T follicular helper cell (primary cell): Measurements from ENCODE around the gene SORL1-AS1.
A peak's percentile ranks its signal among the peaks of the same experiment; 100 is the strongest.

ENCODE experiments used
- DNase-seq: peaks from one replicate; pipeline ENCODE4 v3.0.0-alpha.2; 2020; ENCODE audit warnings: low read depth

The SORL1-AS1 gene

DNA sequence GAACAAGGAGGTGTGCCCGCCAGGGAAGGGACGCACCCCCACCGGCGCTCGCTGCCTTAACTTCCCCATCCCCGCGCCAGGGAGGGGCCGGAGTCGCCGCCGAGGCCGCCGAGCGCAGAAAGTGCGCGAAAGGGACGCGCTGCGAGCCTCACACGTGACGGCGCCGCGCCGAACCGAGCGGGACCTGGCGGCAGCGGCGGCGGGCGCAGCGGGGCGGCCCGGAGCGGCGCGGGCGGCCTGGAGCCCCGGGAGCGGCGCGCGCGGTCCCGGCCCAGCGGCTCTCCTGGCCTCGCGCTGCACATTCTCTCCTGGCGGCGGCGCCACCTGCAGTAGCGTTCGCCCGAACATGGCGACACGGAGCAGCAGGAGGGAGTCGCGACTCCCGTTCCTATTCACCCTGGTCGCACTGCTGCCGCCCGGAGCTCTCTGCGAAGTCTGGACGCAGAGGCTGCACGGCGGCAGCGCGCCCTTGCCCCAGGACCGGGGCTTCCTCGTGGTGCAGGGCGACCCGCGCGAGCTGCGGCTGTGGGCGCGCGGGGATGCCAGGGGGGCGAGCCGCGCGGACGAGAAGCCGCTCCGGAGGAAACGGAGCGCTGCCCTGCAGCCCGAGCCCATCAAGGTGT is 670 bp downstream of the SORL1-AS1 start, which contains the start of gene SORL1:
TSS of gene SORL1 (plus strand) at position 329 of the 623 bp plus-strand sequence. CDS start at position 347, 18 bp downstream.
- DNase-seq, result peak; percentile 66

DNA sequence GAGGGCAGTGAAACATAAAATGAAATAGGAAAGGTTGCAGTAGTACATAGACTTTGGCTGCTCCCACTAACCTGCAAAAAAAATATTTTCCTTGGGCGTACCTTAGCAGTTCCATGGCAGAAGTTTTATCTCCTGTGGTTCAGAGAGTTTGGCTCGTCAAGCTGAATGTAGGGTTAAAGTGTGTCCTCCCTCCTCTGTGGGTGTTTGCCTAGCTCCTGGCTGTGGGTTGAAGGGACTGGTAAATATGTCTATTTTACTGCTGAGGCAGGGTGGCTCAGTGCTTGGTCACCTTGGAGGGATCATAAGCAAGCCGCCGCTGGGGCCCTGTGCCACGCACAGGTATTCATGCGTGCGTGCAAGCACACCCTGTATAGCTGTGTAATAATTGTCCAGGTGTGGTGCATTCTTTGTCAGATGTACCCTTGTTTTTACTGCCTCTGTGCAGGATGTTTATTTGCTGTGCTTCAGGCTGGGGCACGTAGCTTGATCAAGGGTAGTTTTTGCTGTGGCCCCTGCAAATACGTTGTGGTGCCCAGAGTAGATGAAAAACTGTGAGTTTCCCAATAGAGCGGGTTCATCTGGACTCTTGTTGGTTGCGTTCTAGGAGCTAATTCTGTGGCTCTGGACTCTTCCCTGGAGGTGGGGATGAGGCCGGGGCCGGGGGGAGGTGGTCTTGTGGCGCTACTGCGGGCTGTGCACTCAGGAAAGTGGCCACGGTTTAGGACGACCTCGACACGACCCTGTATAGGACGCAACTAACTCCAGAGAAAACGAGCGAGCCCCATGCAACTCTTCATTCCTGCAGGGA is 1.4 kb downstream of the SORL1-AS1 start:
- no peak for DNase-seq

DNA sequence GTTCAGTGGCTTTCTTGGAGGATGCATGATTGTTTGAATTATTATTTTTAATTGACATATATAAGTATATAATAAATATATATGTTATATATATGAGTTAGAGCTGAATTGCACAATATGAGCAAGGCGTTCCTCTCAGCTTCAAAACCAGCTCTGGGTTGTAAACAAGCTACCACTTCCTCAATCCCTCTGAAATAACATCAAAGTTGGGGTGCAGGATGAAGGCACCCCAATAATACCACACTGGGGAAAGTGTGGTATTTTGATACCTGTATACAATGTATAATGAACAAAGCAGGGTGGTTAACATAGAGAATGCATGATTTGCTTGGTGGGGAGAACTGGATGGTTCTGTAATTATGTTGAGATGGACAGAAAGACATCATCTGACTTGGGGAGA is 2.4 kb downstream of the SORL1-AS1 start:
- DNase-seq, result no peak

DNA sequence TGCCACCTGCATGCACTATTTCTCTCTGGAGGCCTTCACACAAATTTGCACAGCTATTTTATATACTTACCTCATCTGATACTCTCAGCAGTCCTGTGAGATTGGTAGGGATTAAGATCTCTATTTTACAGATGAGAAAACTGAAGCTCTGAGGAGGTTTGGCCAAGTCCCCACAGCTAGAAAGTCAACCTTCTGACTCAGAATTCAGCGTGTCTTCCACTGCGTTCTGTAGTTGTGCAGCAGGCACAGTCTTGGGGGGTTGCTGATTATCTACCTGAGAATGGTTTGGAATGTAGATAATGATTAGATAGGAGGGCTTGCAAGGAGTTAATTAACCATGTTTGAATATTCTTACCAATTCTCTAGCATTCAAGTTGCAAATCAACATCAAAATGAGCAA is 3.1 kb downstream of the SORL1-AS1 start:
- DNase-seq, result no peak

DNA sequence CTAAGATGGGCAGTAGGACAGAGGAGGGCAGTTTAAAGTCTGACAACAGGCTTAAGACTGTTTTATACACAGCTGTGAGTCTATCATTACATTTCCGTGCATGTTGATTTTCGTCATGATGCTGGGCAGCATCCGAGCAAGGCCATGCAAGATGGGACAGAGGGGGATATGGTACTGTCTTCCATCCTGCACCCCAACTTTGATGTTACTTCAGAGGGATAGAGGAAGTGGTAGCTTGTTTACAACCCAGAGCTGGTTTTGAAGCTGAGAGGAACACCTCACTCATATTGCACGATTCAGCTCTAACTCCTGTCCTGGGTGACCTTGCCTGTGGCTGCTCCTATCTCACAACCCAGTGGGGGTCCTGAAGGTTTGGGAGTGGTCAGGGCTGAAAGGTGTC is 3.6 kb downstream of the SORL1-AS1 start:
- no peak for DNase-seq

DNA sequence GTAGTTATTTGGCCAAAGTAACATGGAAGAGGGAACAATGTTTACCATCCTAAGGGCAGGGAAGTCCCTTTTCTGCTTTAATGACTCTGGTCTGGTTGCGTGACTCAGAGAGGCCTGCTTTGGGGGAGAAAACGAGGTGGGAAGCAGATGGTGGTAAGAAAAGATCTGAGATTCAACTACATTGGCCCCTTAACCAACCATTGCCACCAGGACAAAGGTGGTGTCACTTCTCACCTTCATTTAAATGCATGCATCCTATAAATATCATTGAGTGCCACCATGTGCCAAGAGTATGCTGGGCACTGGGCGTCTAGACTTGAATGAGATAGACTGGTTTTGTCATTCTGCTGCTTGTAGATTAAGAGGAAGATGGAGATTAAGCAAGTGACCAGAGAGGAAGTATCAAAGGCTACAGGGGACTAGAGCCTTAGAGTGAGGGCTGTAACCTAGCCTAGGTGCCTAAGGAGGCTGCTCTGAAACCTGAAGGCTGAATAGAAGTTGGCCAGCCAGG is 4.3 kb downstream of the SORL1-AS1 start:
- DNase-seq, result no peak

DNA sequence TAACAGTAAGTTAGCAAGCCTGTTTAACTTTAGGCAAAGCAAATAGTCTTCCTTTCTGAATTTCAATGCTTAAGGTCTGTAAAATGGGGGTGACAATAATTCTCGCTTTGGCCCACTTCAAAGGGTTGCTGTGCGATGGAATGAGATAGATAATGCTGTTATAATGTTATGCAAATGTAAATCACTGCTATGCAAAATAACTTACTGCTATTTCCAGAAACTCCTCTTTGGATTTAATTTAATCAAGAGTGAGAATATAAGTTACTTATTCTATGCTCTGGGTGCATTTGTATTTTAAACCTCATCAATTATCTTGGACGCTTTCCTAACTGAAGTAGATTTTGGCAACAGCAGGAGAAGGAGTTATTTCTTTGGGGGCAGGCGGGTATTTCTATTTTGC is 4.8 kb downstream of the SORL1-AS1 start:
- DNase-seq, result no peak

DNA sequence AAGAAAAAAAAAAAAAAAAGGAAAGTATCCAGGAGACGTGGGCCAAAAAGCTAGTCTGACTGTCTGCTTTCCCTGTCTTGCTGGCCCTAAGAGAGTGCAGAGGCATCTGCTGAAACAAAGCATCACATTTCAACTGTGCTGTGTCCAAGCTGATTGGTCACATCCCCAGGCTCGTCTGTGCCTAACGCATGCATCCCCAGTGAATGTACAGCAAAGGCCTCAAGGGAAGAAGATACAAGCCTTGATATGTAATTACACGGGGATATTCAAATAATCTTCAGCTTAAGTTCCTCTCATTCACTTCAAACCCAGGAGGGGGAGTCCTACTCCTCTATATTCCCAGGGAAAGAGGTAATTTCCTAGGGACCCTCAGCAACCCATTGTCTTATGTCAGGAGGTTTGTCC is 6.0 kb downstream of the SORL1-AS1 start:
- no peak for DNase-seq

DNA sequence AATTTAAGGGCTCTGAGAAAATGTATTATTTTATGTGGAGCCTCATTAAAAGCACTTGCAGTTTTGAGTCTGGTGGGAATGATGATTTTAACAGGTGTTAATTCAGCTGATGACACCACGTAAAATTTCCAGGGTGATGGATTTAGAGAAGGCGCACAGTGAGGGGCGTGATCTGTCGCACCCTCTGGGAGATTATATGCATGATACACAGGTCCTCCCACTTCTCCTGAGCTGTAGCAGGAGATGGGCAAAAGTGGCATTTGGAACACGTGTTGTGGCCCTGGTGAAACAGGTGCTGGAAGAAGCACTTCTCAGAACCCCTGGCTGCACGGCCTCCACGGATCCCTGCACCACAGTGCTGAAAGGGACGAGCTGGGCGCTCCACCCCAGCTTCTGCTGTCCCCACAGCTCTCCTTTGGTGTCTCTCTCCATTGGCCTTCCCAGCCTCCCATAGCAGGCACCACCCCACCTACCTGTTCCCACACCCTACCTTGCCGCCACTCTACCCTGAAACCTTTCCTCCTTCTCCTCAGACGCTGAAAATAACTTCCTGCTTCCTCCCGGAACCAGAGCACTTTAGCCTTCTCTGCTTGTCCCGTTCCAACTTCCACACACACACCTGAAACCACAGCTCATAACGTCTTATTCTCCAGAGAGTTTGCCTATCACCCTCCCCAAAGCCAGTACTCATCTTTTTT is 7.5 kb downstream of the SORL1-AS1 start:
- DNase-seq, result no peak

DNA sequence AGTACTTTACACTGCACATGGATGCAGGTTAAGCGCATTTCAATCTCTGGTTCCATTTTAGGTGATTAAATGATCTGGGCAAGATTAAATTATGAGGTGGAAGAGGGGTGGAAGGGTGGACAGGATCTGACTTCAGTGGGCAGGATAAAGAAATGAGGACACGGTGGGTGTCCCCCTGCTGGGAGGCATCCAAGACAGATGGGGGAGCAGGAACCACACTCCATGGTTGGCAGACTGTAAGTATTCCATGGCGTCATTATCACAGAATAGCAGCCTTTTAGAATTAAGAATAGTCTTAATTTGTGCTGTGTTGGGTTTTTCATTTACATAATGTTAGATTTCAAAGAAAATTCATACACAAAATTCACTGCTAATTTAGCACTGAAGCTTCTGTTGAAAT is 8.2 kb downstream of the SORL1-AS1 start:
- no peak for DNase-seq

DNA sequence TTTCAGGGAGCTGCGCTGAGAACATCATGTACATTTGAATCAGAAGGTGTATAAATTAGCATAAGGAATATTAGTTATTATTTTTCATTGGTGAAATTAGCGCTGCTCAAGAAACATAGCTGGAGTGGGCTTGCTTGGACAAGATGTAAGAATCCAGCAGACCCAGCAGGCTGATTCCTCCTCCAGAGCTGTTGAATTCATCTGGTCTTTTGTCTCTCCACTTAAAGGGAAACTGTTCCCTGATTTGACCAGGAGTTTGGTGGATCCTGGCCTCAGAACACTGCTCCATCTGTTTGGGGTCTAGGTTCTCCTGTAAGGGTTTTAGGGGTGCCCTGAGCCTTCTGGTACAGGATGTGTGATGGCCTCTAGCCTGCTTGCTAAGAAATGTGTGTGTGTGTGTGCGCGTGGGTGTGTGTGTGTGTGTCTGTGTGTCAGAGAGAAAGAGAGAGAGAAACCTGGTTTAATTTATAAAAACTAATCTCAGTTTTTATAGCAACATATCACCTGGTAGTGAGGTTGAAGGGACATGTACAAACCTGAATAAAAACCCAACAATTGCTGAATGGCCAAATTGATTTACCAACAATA is 9.0 kb downstream of the SORL1-AS1 start:
- no peak for DNase-seq

DNA sequence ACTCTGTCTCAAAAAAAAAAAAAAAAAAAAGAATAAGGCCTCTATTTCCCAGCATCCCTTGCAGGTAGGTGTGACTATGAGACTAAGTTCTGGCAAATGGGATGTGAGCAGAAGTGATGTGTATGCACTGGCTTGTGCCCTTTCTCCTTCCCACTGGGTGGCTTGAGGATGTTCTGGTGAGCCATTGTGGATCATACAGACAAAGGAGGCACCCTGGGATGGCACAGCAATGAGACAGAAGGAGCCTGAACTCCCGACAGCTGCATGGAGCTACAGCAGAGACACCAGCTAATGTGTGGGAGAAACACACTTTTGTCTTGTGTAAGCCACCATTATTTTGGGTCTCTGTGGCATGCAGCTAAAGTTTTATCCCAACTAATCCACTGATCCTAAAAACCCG is 11.2 kb downstream of the SORL1-AS1 start:
- DNase-seq, result no peak

DNA sequence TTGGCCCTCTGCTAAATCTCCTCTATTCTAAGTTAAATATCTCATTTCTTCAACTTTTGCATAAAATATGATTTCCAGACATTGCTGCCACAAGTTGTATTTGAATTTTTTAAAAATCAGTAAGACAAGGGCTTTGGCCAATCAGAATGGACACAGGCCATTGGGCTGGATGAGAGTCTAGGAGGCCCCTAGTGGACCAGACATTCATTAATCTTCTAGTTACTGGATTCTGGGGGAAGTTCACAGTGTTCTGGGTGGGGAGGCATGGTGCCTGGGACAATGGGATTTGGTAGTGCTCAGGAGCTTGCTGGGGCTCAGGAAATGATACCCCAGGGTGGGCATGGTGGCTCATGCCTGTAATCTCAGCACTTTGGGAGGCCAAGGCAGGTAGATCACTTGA is 13.0 kb downstream of the SORL1-AS1 start:
- no peak for DNase-seq

DNA sequence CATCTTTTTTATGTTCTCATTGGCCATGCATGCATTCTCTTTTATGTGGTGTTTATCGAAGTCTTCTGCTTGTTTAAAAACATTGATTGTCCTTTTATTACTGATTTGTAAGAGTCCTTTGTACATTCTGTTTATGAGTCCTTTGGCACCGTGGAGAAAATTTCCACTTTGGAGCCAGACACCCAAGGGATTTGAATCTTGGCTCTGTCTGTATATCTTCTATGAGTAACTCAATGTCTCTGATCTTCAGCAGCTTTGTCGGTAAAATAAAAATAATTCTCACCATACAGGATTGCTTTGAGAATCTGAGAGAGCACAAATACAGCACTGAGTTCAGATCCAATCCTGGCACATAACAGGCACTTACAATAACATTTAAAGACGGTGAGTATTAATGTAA is 13.4 kb downstream of the SORL1-AS1 start:
- DNase-seq, result no peak

DNA sequence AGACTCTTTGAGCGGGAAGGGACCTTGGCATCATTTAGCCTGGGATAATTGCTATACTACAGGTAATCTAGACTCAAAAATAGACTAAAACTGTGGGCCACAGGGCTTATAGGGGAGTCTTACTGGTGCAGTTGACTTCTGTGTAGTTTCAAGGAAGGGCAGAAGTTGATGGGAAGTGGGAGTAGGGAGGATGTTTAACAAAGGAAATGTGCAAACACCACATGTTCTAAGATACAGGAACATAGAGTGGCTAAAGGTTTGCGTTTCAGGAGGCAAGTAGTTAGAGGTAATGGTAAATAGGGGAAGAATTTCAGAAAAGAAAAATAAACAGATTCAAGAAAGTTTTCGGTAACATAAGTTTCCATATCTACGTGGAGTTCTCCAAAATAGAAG is 15.1 kb downstream of the SORL1-AS1 start:
- no peak for DNase-seq

DNA sequence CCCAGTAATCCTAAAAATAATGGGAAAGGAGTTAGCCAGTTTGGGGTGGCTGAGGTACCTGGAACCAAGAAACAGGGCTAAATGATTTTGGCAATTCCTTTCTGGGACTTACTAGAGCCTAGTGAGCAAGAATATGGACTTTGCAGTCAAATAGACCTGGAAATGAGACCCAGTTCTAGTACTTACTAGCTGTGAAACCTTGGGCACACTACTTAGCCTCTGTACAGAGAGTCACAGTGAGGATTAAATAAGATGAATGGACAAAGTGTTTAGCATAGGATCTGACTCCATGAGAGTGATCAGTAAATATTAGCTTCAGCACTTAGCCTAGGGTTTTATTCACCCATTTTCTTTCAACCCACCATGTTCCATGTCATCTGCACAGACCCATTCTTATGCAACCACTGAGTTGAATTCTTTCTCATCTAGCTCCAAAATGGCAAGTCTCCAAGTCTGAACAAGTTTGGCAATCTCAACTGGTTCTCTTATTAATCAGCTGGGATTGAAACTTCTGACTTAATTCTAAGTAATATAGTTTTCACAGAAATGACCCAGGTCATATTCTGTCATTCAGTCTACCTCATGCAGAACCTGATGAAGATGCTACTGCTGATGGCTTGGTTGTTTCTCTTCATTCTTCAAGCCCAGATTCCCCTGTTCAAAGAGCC is 15.6 kb downstream of the SORL1-AS1 start:
- no peak for DNase-seq

DNA sequence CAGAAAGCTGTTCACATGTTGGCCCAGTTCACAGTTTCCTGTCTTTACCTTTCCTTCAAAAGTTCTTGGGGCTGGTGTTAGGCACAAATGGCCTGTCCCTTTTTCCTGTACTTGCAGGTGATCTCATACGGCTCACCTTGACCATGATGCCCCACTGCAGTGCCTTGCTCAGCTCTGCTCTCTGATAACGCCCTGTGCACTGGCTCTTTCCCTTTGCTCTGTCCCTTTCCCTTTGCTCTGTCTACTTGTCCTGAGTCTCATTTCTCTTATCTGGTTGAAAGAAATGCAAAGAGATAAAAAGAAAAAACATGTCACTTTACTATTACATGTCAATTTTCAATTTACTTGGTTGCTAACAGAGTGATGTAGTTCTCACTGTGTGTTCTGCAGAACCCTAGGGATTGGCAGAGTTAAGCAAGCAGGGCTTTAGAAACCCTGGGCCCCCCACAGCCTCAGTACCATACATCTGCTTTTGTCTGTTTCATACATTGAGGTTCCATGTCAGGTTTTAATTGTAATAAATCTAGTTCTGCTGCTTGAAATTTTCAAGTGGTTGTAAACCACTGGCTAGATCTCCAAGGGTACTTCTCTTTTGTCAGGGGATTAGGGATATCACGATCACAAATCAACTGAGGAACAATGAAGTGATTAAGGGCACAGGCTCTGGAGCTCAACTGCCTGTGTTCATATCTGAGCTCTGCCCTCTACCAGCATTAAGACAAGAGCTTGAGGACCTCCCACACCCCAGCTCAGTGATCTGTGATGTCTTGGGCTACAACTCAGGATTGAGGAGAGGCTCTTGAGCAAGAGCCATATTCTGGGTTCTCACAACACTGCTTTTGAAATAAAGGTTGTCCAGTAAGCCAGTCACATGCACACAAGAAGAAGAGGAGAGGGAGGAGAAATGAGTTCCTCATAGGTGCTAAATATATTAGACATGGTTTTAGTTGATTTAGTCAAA is 16.9 kb downstream of the SORL1-AS1 start:
- DNase-seq, result no peak

DNA sequence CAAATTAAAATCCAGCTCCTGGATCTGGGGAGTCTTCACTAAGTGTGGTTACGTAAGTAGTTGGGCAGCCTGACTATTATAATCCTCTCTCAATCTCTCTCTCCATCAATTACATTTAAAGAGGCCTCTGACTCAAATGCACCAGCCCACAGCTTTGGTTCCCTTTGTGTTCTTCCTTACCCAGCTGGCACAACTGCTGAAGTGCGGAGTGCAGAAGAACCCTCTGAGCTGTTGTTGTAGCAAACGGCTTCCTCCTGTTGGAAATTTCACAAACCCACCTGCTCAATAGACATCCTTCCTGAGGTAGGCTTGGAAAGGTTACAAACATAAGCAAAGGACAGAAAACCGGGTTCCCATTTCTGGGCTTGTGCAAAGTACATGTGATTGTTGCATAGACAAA is 17.6 kb downstream of the SORL1-AS1 start:
- no peak for DNase-seq

DNA sequence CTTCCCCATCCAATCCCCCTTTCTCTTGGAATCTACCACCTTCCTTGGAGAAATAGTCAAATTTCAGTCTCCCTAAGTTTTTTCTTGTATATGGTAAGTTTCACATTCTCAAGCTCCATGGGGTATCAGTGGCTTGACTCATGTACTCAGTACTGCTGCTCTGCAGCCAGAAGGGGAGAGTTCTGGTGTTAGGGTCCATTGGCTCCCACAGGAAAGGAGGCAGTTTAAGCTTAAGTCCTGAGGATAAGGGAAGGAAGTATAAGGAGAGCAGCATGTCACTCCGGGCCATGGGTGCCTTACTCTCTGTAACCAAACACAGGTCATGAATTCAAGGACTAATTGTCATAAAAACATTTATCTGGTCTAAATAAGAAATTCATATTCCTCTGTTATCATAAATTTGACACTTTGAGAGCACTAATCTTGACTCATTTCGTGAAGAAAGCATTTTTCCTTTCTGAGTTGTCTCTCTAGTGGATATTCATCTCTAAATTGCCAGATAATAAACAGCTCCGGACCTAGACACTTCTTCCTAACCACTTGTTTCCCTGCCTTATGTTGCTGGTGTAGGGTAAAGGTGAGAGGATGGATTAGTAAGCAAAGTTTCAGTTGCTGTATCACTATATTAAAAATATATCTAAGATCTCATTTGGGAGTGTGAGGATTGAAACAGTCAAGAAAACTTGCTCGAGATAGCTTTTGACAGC is 20.8 kb downstream of the SORL1-AS1 start:
- DNase-seq, result no peak

DNA sequence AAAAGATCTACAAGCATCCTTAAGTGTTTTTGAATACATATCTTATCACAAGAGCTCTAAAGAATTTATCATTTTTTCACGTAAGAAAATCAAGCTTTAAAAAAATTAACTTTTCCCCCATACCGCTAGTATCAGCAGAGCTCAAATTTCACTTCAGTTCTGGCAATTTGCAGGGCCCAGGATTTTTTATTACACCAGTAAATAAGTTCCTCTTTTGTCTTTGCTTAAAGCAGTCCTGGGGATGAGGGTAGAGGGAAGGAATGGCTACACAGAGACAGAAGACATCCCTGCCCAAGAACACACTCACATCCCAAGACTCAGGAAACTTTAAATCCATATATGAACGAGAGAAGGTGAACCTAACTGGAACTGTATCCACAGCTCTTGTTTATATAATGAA is 23.2 kb downstream of the SORL1-AS1 start:
- DNase-seq, result no peak
